Stimulated activated naive CD4-positive, alpha-beta T cell (primary cell): ENCODE results near the gene PLEKHO2.
A peak's percentile ranks its signal among the peaks of the same experiment; 100 is the strongest.

Experiments used
- DNase-seq, 6 experiments: peaks; one replicate each; lab custom pipeline; 2025; lab: John Stamatoyannopoulos, UW

Gene PLEKHO2

GRCh38 chr15:64892847-64893403, 51.2 kb downstream of the PLEKHO2 start:
- DNase-seq = no peak

- DNase-seq = peak; percentile 90 to 94 (median 92)
Observed at GRCh38 chr15:64893481-64894394, 52.0 kb downstream of the PLEKHO2 start.

- peak; percentile 77 to 91 (median 84) for DNase-seq
Observed at GRCh38 chr15:64894395-64895056, 52.8 kb downstream of the PLEKHO2 start.

- peak; percentile 21 to 59 (median 44) for DNase-seq
Observed at GRCh38 chr15:64895285-64896065, 53.8 kb downstream of the PLEKHO2 start.

- DNase-seq = no peak
Observed at GRCh38 chr15:64896371-64897069, 54.8 kb downstream of the PLEKHO2 start.

- DNase-seq = no peak
Observed at GRCh38 chr15:64897345-64897985, 55.8 kb downstream of the PLEKHO2 start.

GRCh38 chr15:64898406-64898805, 56.7 kb downstream of the PLEKHO2 start:
- DNase-seq = no peak

- no peak for DNase-seq
Observed at GRCh38 chr15:64901141-64901540, 59.4 kb downstream of the PLEKHO2 start.

GRCh38 chr15:64901914-64902313, 60.2 kb downstream of the PLEKHO2 start:
- peak in 3 of 6 experiments; percentile 38 to 54 (median 40) for DNase-seq

GRCh38 chr15:64902863-64903262, 61.1 kb downstream of the PLEKHO2 start:
- DNase-seq = no peak

- no peak for DNase-seq
Observed at GRCh38 chr15:64903326-64903950, 61.7 kb downstream of the PLEKHO2 start.

- no peak for DNase-seq
Observed at GRCh38 chr15:64904189-64904588, 62.5 kb downstream of the PLEKHO2 start.

- DNase-seq = peak; percentile 35 to 78 (median 72)
Observed at GRCh38 chr15:64905119-64905831, 63.6 kb downstream of the PLEKHO2 start.

- DNase-seq = no peak
Observed at GRCh38 chr15:64905941-64906340, 64.2 kb downstream of the PLEKHO2 start.

- no peak for DNase-seq
Observed at GRCh38 chr15:64906402-64906801, 64.7 kb downstream of the PLEKHO2 start.

GRCh38 chr15:64907991-64908390, 66.3 kb downstream of the PLEKHO2 start:
- no peak for DNase-seq

GRCh38 chr15:64909546-64909945, 67.8 kb downstream of the PLEKHO2 start:
- DNase-seq = no peak

GRCh38 chr15:64911311-64912186, 69.8 kb downstream of the PLEKHO2 start, which contains the start of gene ANKDD1A:
Gene ANKDD1A, plus strand, starts transcription at chr15:64911902. Its CDS starts 29 bp downstream, at chr15:64911931.
- peak in 3 of 6 experiments; percentile 5 to 33 (median 22) for DNase-seq
